GM19238 (cell line): ENCODE measurements around the gene HPS6.
A peak's percentile ranks its signal among the peaks of the same experiment; 100 is the strongest.
"Not testable (repeated sequence)": the region's sequence is repeated elsewhere in the genome, so short reads cannot be mapped to it uniquely, and the experiment has no call there.

Source experiments
- DNase-seq: peaks from one replicate; pipeline ENCODE4 v3.0.0; 2011; ENCODE audit warnings: low spot score; ENCODE audit not compliant: insufficient read length

The HPS6 gene

GRCh38 chr10:102064868-102065560 lies at the start of gene HPS6:
Gene HPS6 (plus strand): TSS chr10:102065349. CDS start chr10:102065475, 126 bp downstream.
- DNase-seq: peak; percentile 98

GRCh38 chr10:102016416-102016815 lies 48.7 kb upstream of the HPS6 start:
- no peak for DNase-seq

- DNase-seq: no peak
Observed at GRCh38 chr10:102017295-102017694, 47.9 kb upstream of the HPS6 start.

GRCh38 chr10:102020938-102021337 lies 44.2 kb upstream of the HPS6 start:
- DNase-seq: no peak

GRCh38 chr10:102024799-102025198 lies 40.4 kb upstream of the HPS6 start:
- no peak for DNase-seq

GRCh38 chr10:102027261-102027660 lies 37.9 kb upstream of the HPS6 start:
- DNase-seq: no peak

GRCh38 chr10:102033787-102034186 lies 31.4 kb upstream of the HPS6 start:
- DNase-seq: no peak

- DNase-seq: not testable (repeated sequence)
Observed at GRCh38 chr10:102035807-102036206, 29.3 kb upstream of the HPS6 start.

GRCh38 chr10:102038410-102038809 lies 26.7 kb upstream of the HPS6 start:
- DNase-seq: no peak

- no peak for DNase-seq
Observed at GRCh38 chr10:102040305-102041050, 24.7 kb upstream of the HPS6 start.

- DNase-seq: no peak
Observed at GRCh38 chr10:102045292-102045691, 19.9 kb upstream of the HPS6 start.

GRCh38 chr10:102046095-102046494 lies 19.1 kb upstream of the HPS6 start:
- DNase-seq: no peak

- DNase-seq: not testable (repeated sequence)
Observed at GRCh38 chr10:102054881-102055646, 10.1 kb upstream of the HPS6 start.

- peak; percentile 98 for DNase-seq
Observed at GRCh38 chr10:102055647-102056419, 9.3 kb upstream of the HPS6 start, which contains the start of gene ARMH3. Gene ARMH3 (minus strand): TSS chr10:102056173. CDS start chr10:102040114, 16,059 bp downstream.

GRCh38 chr10:102059987-102060386 lies 5.2 kb upstream of the HPS6 start:
- no peak for DNase-seq

- DNase-seq: no peak
Observed at GRCh38 chr10:102064503-102064867, 664 bp upstream of the HPS6 start.

- DNase-seq: peak; percentile 23
Observed at GRCh38 chr10:102065561-102066398, 631 bp downstream of the HPS6 start.

- no peak for DNase-seq
Observed at GRCh38 chr10:102066399-102067088, 1.4 kb downstream of the HPS6 start.

GRCh38 chr10:102067091-102067916 lies 2.2 kb downstream of the HPS6 start:
- no peak for DNase-seq
